MCF 10A (cell line): Measurements from ENCODE around the gene DNM3. TPM values are rescaled to one million over a fixed set of nuclear protein-coding genes. Genes with fewer than 3 reads are reported as not detected.
A peak's percentile ranks its signal among the peaks of the same experiment; 100 is the strongest.
"Not testable (repeated sequence)": the region's sequence is repeated elsewhere in the genome, so short reads cannot be mapped to it uniquely, and the experiment has no call there.

Experiments
- BruUV-seq: library from RNA; stranded (reverse); fragments of 400-500 nt; replicated peaks from 2 replicates; lab custom pipeline; 2021; lab: Mats Ljungman, UMichigan
- CTCF ChIA-PET: fragments of 300-600 bp; sonication (Branson Sonifier 250); formaldehyde crosslinking; extraction: SDS; loops from one replicate; lab custom pipeline; 2021; ENCODE audit warnings: antibody characterized with exemption, inconsistent platforms; lab: Yijun Ruan, JAX
- POLR2A ChIA-PET: fragments of 300-600, 350-650 bp; sonication (Branson Sonifier 250); formaldehyde crosslinking; extraction: SDS; loops from one replicate; lab custom pipeline; 2020; ENCODE audit warnings: antibody characterized with exemption, inconsistent platforms; lab: Yijun Ruan, JAX
- DNase-seq: peaks from one replicate; pipeline ENCODE4 v3.0.0-alpha.2; 2018; ENCODE audit not compliant: unreplicated experiment
- H3K27ac Mint-ChIP-seq: one replicate; pipeline ENCODE4 v1.8.0; 2022; ENCODE audit warnings: mild to moderate bottlenecking, low read depth, mixed read lengths; ENCODE audit not compliant: unreplicated experiment
- H3K27me3 Mint-ChIP-seq: one replicate; pipeline ENCODE4 v1.8.0; 2022; ENCODE audit warnings: mixed read lengths; ENCODE audit not compliant: insufficient read depth, unreplicated experiment
- H3K36me3 Mint-ChIP-seq: one replicate; pipeline ENCODE4 v1.8.0; 2022; ENCODE audit warnings: mild to moderate bottlenecking, moderate library complexity, mixed read lengths; ENCODE audit not compliant: insufficient read depth, unreplicated experiment
- H3K4me1 Mint-ChIP-seq: one replicate; pipeline ENCODE4 v1.8.0; 2022; ENCODE audit warnings: mixed read lengths; ENCODE audit not compliant: insufficient read depth, unreplicated experiment
- H3K4me3 Mint-ChIP-seq: one replicate; pipeline ENCODE4 v1.8.0; 2022; ENCODE audit warnings: mild to moderate bottlenecking, moderate library complexity, mixed read lengths; ENCODE audit not compliant: unreplicated experiment
- H3K9me3 Mint-ChIP-seq: one replicate; pipeline ENCODE4 v1.8.0; 2022; ENCODE audit warnings: mixed read lengths; ENCODE audit not compliant: unreplicated experiment
- CTCF ChIP-seq: fragments of 200-600 bp; IDR thresholded peaks from one replicate; pipeline ENCODE4 v1.8.0; 2022; ENCODE audit warnings: antibody characterized with exemption, mild to moderate bottlenecking; ENCODE audit not compliant: unreplicated experiment
- intact Hi-C: fragments of 100-400 bp; cut with micrococcal nuclease; formaldehyde crosslinking; loops from 2 replicates; pipeline ENCODE4 v1.14.1; 2022
- total RNA-seq: library from RNA; stranded (reverse); gene quantifications from 2 replicates; pipeline ENCODE4 v1.2.3, GENCODE V29; 2022

DNM3 gene
- total RNA-seq, 1 experiment from 2014 or later = 0.68 TPM

- BruUV-seq = no TSS peak
- POLR2A ChIA-PET = interaction anchor here (0.6 to 4.2 kb wide), 25 partner anchors 10 to 578 kb away, joined by 3 to 52 read pairs (median 5); partner anchors contain the start of genes METTL13 and SUCO
- H3K36me3 Mint-ChIP-seq = no peaks in the 10 kb centered on the region
- H3K4me3 Mint-ChIP-seq = peak overlapping the region; percentile 53
- peak; percentile 55 for DNase-seq
- intact Hi-C loops = loop anchor here (1.0 to 10.0 kb wide), 4 partner anchors 40 to 575 kb away; partner anchors contain the start of gene METTL13
- CTCF ChIA-PET = interaction anchor here (0.6 to 3.8 kb wide), 24 partner anchors 11 to 733 kb away, joined by 3 to 20 read pairs (median 4); no protein-coding TSS in a partner anchor
- no peaks in the 10 kb centered on the region for H3K27me3 Mint-ChIP-seq
- peaks cover 51% of the 10 kb centered on the region for H3K4me1 Mint-ChIP-seq
- no peak overlapping the region for H3K27ac Mint-ChIP-seq
- no peak for TF ChIP-seq CTCF
- H3K9me3 Mint-ChIP-seq = no peaks in the 10 kb centered on the region
Observed at GRCh38 chr1:172359491-172359999, 518.2 kb downstream of the DNM3 start.

GRCh38 chr1:172360511-172360910, 519.2 kb downstream of the DNM3 start:
- Mint-ChIP-seq H3K9me3 (no peaks in the 10 kb centered on the region), H3K4me3 (no peak overlapping the region), H3K27ac (peak overlapping the region; percentile 60), H3K4me1 (peaks cover 44% of the 10 kb centered on the region), H3K27me3 (no peaks in the 10 kb centered on the region), H3K36me3 (no peaks in the 10 kb centered on the region)
- no peak for TF ChIP-seq CTCF
- CTCF ChIA-PET = interaction anchor here (0.7 to 3.8 kb wide), 8 partner anchors 9 to 357 kb away, joined by 3 to 20 read pairs (median 6); no protein-coding TSS in a partner anchor
- no TSS peak for BruUV-seq
- intact Hi-C loops = no loop called here
- peak; percentile 27 for DNase-seq
- POLR2A ChIA-PET = interaction anchor here (1.0 to 4.2 kb wide), 7 partner anchors 17 to 579 kb away, joined by 3 to 52 read pairs (median 27); partner anchors contain the start of gene METTL13

- Mint-ChIP-seq H3K27ac (peak overlapping the region; percentile 60), H3K9me3 (no peaks in the 10 kb centered on the region), H3K4me1 (peaks cover 40% of the 10 kb centered on the region), H3K4me3 (no peak overlapping the region), H3K36me3 (no peaks in the 10 kb centered on the region), H3K27me3 (no peaks in the 10 kb centered on the region)
- intact Hi-C loops = no loop called here
- no peak for TF ChIP-seq CTCF
- POLR2A ChIA-PET = interaction anchor here (1.0 to 4.2 kb wide), 5 partner anchors 8 to 106 kb away, joined by 3 to 32 read pairs (median 27); no protein-coding TSS in a partner anchor
- no peak for DNase-seq
- BruUV-seq = no TSS peak
- CTCF ChIA-PET = interaction anchor here (1.0 to 3.8 kb wide), 6 partner anchors 13 to 358 kb away, joined by 3 to 20 read pairs (median 6); no protein-coding TSS in a partner anchor
Observed at GRCh38 chr1:172360985-172361384, 519.7 kb downstream of the DNM3 start.

- CTCF ChIA-PET = no interaction called here
- Mint-ChIP-seq H3K36me3 (no peaks in the 10 kb centered on the region), H3K27ac (no peak overlapping the region), H3K9me3 (peaks cover 9% of the 10 kb centered on the region), H3K4me1 (peaks cover 11% of the 10 kb centered on the region), H3K4me3 (no peak overlapping the region), H3K27me3 (no peaks in the 10 kb centered on the region)
- intact Hi-C loops = no loop called here
- BruUV-seq = no TSS peak
- DNase-seq = no peak
- no peak for TF ChIP-seq CTCF
- POLR2A ChIA-PET = no interaction called here
Observed at GRCh38 chr1:172363852-172364251, 522.6 kb downstream of the DNM3 start.

- H3K9me3 Mint-ChIP-seq, H3K27me3 Mint-ChIP-seq, H3K4me3 Mint-ChIP-seq, intact Hi-C loops, DNase-seq, H3K27ac Mint-ChIP-seq, BruUV-seq, H3K36me3 Mint-ChIP-seq: not testable (repeated sequence)
- peaks cover 13% of the 10 kb centered on the region for H3K4me1 Mint-ChIP-seq
- POLR2A ChIA-PET = interaction anchor here (0.6 to 5.0 kb wide), 2 partner anchors 13 kb away, joined by 4 to 22 read pairs; no protein-coding TSS in a partner anchor
- CTCF ChIA-PET = interaction anchor here (0.6 kb wide), 2 partner anchors 18 to 375 kb away, joined by 3 read pairs; no protein-coding TSS in a partner anchor
Observed at GRCh38 chr1:172371646-172372045, 530.3 kb downstream of the DNM3 start.
